Neural progenitor cell (in vitro differentiated cells): ENCODE measurements around the gene ATP1A2.

Source experiments
- EZH2 ChIP-seq: fragments of 200-600 bp; sonication (generic); IDR thresholded peaks from 2 replicates; pipeline ENCODE4 v1.6.1; 2017; ENCODE audit warnings: antibody characterized with exemption, mild to moderate bottlenecking, moderate library complexity
- EZH2phosphoT487 ChIP-seq: fragments of 200-600 bp; sonication (generic); IDR thresholded peaks from 2 replicates; pipeline ENCODE4 v1.6.1; 2017; ENCODE audit warnings: antibody characterized with exemption
- TF ChIP-seq, protein P1 (sequence below): fragments of 200-600 bp; sonication (generic); IDR thresholded peaks from 2 replicates; pipeline ENCODE4 v1.5.1; 2017; ENCODE audit warnings: antibody characterized with exemption, mild to moderate bottlenecking

DNA sequence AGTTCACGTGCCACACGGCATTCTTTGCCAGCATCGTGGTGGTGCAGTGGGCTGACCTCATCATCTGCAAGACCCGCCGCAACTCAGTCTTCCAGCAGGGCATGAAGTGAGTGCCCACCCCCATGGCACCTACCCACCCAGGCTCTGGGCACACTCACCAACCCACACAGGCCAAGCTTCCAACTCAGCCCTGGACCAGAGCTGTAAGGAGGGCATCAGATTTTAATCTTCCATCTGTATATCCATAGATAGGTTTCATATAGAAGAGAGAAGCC lies 21.3 kb downstream of the ATP1A2 start:
- TF ChIP-seq EZH2phosphoT487 (no peak), EZH2 (no peak)
- TF ChIP-seq, protein P1, sequence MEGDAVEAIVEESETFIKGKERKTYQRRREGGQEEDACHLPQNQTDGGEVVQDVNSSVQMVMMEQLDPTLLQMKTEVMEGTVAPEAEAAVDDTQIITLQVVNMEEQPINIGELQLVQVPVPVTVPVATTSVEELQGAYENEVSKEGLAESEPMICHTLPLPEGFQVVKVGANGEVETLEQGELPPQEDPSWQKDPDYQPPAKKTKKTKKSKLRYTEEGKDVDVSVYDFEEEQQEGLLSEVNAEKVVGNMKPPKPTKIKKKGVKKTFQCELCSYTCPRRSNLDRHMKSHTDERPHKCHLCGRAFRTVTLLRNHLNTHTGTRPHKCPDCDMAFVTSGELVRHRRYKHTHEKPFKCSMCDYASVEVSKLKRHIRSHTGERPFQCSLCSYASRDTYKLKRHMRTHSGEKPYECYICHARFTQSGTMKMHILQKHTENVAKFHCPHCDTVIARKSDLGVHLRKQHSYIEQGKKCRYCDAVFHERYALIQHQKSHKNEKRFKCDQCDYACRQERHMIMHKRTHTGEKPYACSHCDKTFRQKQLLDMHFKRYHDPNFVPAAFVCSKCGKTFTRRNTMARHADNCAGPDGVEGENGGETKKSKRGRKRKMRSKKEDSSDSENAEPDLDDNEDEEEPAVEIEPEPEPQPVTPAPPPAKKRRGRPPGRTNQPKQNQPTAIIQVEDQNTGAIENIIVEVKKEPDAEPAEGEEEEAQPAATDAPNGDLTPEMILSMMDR: no peak
